ENCODE measurements around the gene MAGEB10.

DNA sequence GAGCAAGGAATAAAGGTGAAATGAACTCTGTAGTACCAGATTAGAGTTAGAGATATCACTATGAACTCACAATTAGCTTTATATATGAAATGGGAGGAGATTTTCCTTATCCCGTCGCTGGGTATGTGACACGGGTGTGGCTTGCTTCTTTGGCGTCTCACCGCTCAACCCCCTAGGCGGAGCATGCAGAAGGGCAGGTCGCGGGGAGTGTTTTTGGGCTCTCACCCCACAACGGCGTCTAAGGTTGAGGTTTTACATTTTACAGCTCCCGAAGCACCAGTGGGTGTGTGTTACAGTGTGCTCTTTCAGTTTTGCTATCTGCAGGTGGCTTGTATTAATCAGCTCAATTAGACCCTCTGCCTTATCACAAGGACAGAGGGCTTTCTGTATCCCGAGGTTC is 42.1 kb upstream of the MAGEB10 start:
- TF ChIP-seq, protein P1, sequence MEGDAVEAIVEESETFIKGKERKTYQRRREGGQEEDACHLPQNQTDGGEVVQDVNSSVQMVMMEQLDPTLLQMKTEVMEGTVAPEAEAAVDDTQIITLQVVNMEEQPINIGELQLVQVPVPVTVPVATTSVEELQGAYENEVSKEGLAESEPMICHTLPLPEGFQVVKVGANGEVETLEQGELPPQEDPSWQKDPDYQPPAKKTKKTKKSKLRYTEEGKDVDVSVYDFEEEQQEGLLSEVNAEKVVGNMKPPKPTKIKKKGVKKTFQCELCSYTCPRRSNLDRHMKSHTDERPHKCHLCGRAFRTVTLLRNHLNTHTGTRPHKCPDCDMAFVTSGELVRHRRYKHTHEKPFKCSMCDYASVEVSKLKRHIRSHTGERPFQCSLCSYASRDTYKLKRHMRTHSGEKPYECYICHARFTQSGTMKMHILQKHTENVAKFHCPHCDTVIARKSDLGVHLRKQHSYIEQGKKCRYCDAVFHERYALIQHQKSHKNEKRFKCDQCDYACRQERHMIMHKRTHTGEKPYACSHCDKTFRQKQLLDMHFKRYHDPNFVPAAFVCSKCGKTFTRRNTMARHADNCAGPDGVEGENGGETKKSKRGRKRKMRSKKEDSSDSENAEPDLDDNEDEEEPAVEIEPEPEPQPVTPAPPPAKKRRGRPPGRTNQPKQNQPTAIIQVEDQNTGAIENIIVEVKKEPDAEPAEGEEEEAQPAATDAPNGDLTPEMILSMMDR (conservative IDR thresholded peaks at IDR 0.05 in 1 of 2, IDR thresholded peaks at IDR 0.05 in 1 of 2; ENCODE audit: low read depth in 1 of 2, low read length in 2 of 2), result no peak
- no peak for TF ChIP-seq EZH2 (IDR thresholded peaks at IDR 0.05; ENCODE audit: low read length, missing control alignments)

Measured in fibroblast of lung (primary cell).